H1 (cell line): ENCODE results near the gene COL4A2. TPM values are rescaled to one million over a fixed set of nuclear protein-coding genes. Genes with fewer than 3 reads are reported as not detected.

Source experiments
- CTCF ChIA-PET: fragments of 300-600 bp; sonication (Branson Sonifier 250); formaldehyde crosslinking; loops from one replicate; lab custom pipeline; 2021; ENCODE audit not compliant: partially characterized antibody; lab: Charles Lee
- POLR2A ChIA-PET: fragments of 300-600 bp; sonication (Branson Sonifier 250); formaldehyde crosslinking; loops from one replicate; lab custom pipeline; 2021; ENCODE audit warnings: inconsistent platforms; ENCODE audit not compliant: partially characterized antibody; lab: Charles Lee
- DNase-seq, 2 experiments: peaks; one replicate each; pipeline versions ENCODE4 v3.0.0 to v3.0.0-alpha.2; 2010 to 2022; ENCODE audit warnings: low spot score in 2 of 2, low read depth in 1 of 2, mixed read lengths in 1 of 2
- FAIRE-seq: peaks from 2 replicates; lab custom pipeline; 2011; peaks lifted over from hg19 to GRCh38; lab: Jason Lieb, UNC
- H2AFZ ChIP-seq: 2 replicates; pipeline ENCODE4 v1.8.1; 2012; ENCODE audit warnings: low read length, inconsistent platforms
- H2AK5ac ChIP-seq: 2 replicates; pipeline ENCODE4 v1.6.1; 2013; ENCODE audit warnings: low read depth, low read length
- H2BK120ac ChIP-seq: replicated peaks from 2 replicates; pipeline ENCODE3; 2013; ENCODE audit warnings: low read depth, low read length, inconsistent platforms
- H2BK12ac ChIP-seq: 2 replicates; pipeline ENCODE4 v1.6.1; 2013; ENCODE audit warnings: low read depth, low read length
- H2BK15ac ChIP-seq: 2 replicates; pipeline ENCODE4 v1.6.1; 2013; ENCODE audit warnings: low read length
- H2BK20ac ChIP-seq: 2 replicates; pipeline ENCODE4 v1.6.1; 2013; ENCODE audit warnings: low read length
- H2BK5ac ChIP-seq: 2 replicates; pipeline ENCODE4 v1.6.1; 2013; ENCODE audit warnings: low read depth, low read length
- H3K14ac ChIP-seq: 2 replicates; pipeline ENCODE4 v1.6.1; 2013; ENCODE audit warnings: inconsistent platforms; ENCODE audit not compliant: insufficient read length
- H3K18ac ChIP-seq: 2 replicates; pipeline ENCODE4 v1.6.1; 2013; ENCODE audit warnings: low read length; ENCODE audit errors: extremely low read depth
- H3K23ac ChIP-seq: 2 replicates; pipeline ENCODE4 v1.6.1; 2013; ENCODE audit warnings: inconsistent platforms; ENCODE audit not compliant: insufficient read length
- H3K23me2 ChIP-seq: 2 replicates; pipeline ENCODE4 v1.6.1; 2013; ENCODE audit warnings: low read depth, low read length
- H3K27ac ChIP-seq: 2 replicates; pipeline ENCODE4 v1.6.1; 2011; ENCODE audit warnings: low read depth, low read length, inconsistent platforms
- H3K27me3 ChIP-seq, 4 experiments: replicated peaks in 1 of 4; 1 replicate in 1 of 4; 2 replicates in 3 of 4; pipeline versions ENCODE4 v1.6.1 to v1.8.1; 2011 to 2013; ENCODE audit warnings: low read length in 3 of 4, mild to moderate bottlenecking in 3 of 4, inconsistent platforms in 2 of 4, mixed read lengths in 2 of 4, moderate library complexity in 1 of 4; ENCODE audit not compliant: control insufficient read depth in 3 of 4, insufficient read depth in 3 of 4; ENCODE audit errors: extremely low read depth in 1 of 4
- H3K36me3 ChIP-seq, 4 experiments: 2 replicates each; pipeline versions ENCODE4 v1.6.1 to v1.8.1; 2011 to 2013; ENCODE audit warnings: mild to moderate bottlenecking in 4 of 4, low read length in 3 of 4, moderate library complexity in 2 of 4, control low read depth in 1 of 4, inconsistent platforms in 1 of 4; ENCODE audit not compliant: insufficient read depth in 4 of 4, control insufficient read depth in 2 of 4
- H3K4ac ChIP-seq: replicated peaks from 2 replicates; pipeline ENCODE3; 2013; ENCODE audit warnings: low read length, low read depth, mixed read lengths, inconsistent platforms; ENCODE audit not compliant: insufficient read length
- H3K4me1 ChIP-seq, 4 experiments: replicated peaks in 1 of 4; 1 replicate in 1 of 4; 2 replicates in 3 of 4; pipeline versions ENCODE4 v1.6.1 to v1.8.1; 2011 to 2013; ENCODE audit warnings: low read length in 3 of 4, inconsistent platforms in 2 of 4, mixed read lengths in 1 of 4; ENCODE audit not compliant: insufficient read depth in 4 of 4, control insufficient read depth in 3 of 4
- H3K4me2 ChIP-seq, 2 experiments: 2 replicates each; pipeline versions ENCODE4 v1.6.1 to v1.8.1; 2011 to 2013; ENCODE audit warnings: low read depth in 2 of 2, low read length in 2 of 2, control low read depth in 1 of 2, inconsistent platforms in 1 of 2, mild to moderate bottlenecking in 1 of 2; ENCODE audit not compliant: insufficient read depth in 1 of 2
- H3K4me3 ChIP-seq, 4 experiments: fragments of 200-600, 300-600 bp in 1 of 4; sonication (generic), shearing (Covaris generic), sonication (Bioruptor Twin) in 1 of 4; 2 replicates each; pipeline versions ENCODE4 v1.5.1 to v1.8.1; 2011 to 2016; ENCODE audit warnings: low read length in 4 of 4, low read depth in 3 of 4, control low read depth in 2 of 4, inconsistent platforms in 2 of 4, mild to moderate bottlenecking in 2 of 4, mixed read lengths in 1 of 4, moderate library complexity in 1 of 4; ENCODE audit not compliant: insufficient read depth in 2 of 4; ENCODE audit errors: extremely low read depth in 1 of 4
- H3K56ac ChIP-seq: replicated peaks from 2 replicates; pipeline ENCODE3; 2013; ENCODE audit warnings: low read depth, mild to moderate bottlenecking, mixed read lengths, low read length, inconsistent platforms; ENCODE audit not compliant: insufficient read length
- H3K79me1 ChIP-seq: 2 replicates; pipeline ENCODE4 v1.6.1; 2013; ENCODE audit warnings: low read depth, low read length, control low read depth
- H3K79me2 ChIP-seq, 2 experiments: 2 replicates each; pipeline versions ENCODE4 v1.6.1 to v1.8.1; 2012 to 2013; ENCODE audit warnings: low read length in 2 of 2, mild to moderate bottlenecking in 2 of 2, inconsistent platforms in 1 of 2; ENCODE audit not compliant: insufficient read depth in 2 of 2, control insufficient read depth in 1 of 2
- H3K9ac ChIP-seq, 4 experiments: replicated peaks in 1 of 4; 1 replicate in 1 of 4; 2 replicates in 3 of 4; pipeline versions ENCODE4 v1.6.1 to v1.8.1; 2011 to 2013; ENCODE audit warnings: low read depth in 3 of 4, low read length in 3 of 4, control low read depth in 2 of 4, mild to moderate bottlenecking in 2 of 4, moderate library complexity in 2 of 4, inconsistent platforms in 1 of 4; ENCODE audit errors: extremely low read depth in 1 of 4
- H3K9me3 ChIP-seq, 2 experiments: 2 replicates each; pipeline versions ENCODE4 v1.6.1 to v1.8.1; 2012 to 2013; ENCODE audit warnings: mild to moderate bottlenecking in 2 of 2, moderate library complexity in 2 of 2, control low read depth in 1 of 2, inconsistent platforms in 1 of 2, low read depth in 1 of 2, low read length in 1 of 2, mixed read lengths in 1 of 2; ENCODE audit not compliant: insufficient read depth in 2 of 2
- H4K20me1 ChIP-seq, 2 experiments: replicated peaks in 1 of 2; 2 replicates each; pipeline versions ENCODE3 to v1.8.1; 2011 to 2013; ENCODE audit warnings: inconsistent platforms in 2 of 2, low read length in 2 of 2, mild to moderate bottlenecking in 1 of 2; ENCODE audit not compliant: insufficient read depth in 2 of 2, control insufficient read depth in 1 of 2
- H4K5ac ChIP-seq: 2 replicates; pipeline ENCODE4 v1.6.1; 2013; ENCODE audit warnings: low read length, low read depth, mixed read lengths, inconsistent platforms; ENCODE audit not compliant: insufficient read length
- H4K8ac ChIP-seq: 2 replicates; pipeline ENCODE4 v1.8.0; 2013; ENCODE audit warnings: mild to moderate bottlenecking, moderate library complexity, low read length, inconsistent platforms; ENCODE audit not compliant: insufficient read depth; ENCODE audit errors: extremely low read depth
- H4K91ac ChIP-seq: replicated peaks from 2 replicates; pipeline ENCODE3; 2013; ENCODE audit warnings: low read length, mixed read lengths, inconsistent platforms; ENCODE audit not compliant: insufficient read length
- BRCA1 ChIP-seq: IDR thresholded peaks from 2 replicates; pipeline ENCODE4 v1.6.1; 2012; ENCODE audit warnings: low read depth, low read length, improper control_type of control experiment
- CBX8 ChIP-seq: fragments of 300-800, 300-1000 bp; sonication (generic); IDR thresholded peaks from 2 replicates; pipeline ENCODE4 v1.7.1; 2016; ENCODE audit warnings: low read depth, low read length, borderline replicate concordance
- EZH2 ChIP-seq: fragments of 200-600 bp; sonication (generic); IDR thresholded peaks from 2 replicates; pipeline ENCODE4 v1.7.1; 2012; ENCODE audit warnings: low read depth, mild to moderate bottlenecking, moderate library complexity, low read length, inconsistent platforms; ENCODE audit not compliant: severe bottlenecking
- JUN ChIP-seq: IDR thresholded peaks from 2 replicates; pipeline ENCODE4 v1.6.1; 2011; ENCODE audit warnings: low read depth, mild to moderate bottlenecking, improper control_type of control experiment, low read length
- RAD21 ChIP-seq, 2 experiments: IDR thresholded peaks in 1 of 2; conservative IDR thresholded peaks in 1 of 2; 2 replicates each; pipeline ENCODE4 v1.6.1; 2011; ENCODE audit warnings: low read depth in 2 of 2, low read length in 2 of 2, improper control_type of control experiment in 1 of 2, inconsistent platforms in 1 of 2, mild to moderate bottlenecking in 1 of 2, moderate library complexity in 1 of 2
- SIN3A ChIP-seq, 2 experiments: IDR thresholded peaks in 1 of 2; conservative IDR thresholded peaks in 1 of 2; 2 replicates each; pipeline ENCODE4 v1.6.1; 2011 to 2012; ENCODE audit warnings: low read length in 2 of 2, improper control_type of control experiment in 1 of 2, low read depth in 1 of 2, mild to moderate bottlenecking in 1 of 2
- SIX5 ChIP-seq: IDR thresholded peaks from 2 replicates; pipeline ENCODE4 v1.6.1; 2011; ENCODE audit warnings: mild to moderate bottlenecking, low read depth, low read length
- SP2 ChIP-seq: IDR thresholded peaks from 2 replicates; pipeline ENCODE4 v1.6.1; 2012; ENCODE audit warnings: mild to moderate bottlenecking, low read length, inconsistent platforms
- TEAD4 ChIP-seq: IDR thresholded peaks from 2 replicates; pipeline ENCODE4 v1.6.1; 2012; ENCODE audit warnings: low read depth, low read length, inconsistent platforms, mixed read lengths
- YY1 ChIP-seq: IDR thresholded peaks from 2 replicates; pipeline ENCODE4 v1.6.1; 2011; ENCODE audit warnings: low read depth, mild to moderate bottlenecking, low read length
- WGBS, 2 experiments: shearing (Covaris generic) in 1 of 2; methylation state at CpG; one replicate each; pipeline versions ENCODE4 v1.1.6 to v1.1.7; 2013 to 2015; ENCODE audit warnings: low lambda C conversion rate in 2 of 2, mixed read lengths in 2 of 2, inconsistent platforms in 1 of 2, low coverage in 1 of 2, missing lambda C conversion rate in 1 of 2; ENCODE audit not compliant: insufficient replicate concordance in 2 of 2, insufficient coverage in 1 of 2, insufficient read length in 1 of 2; ENCODE audit errors: extremely low coverage in 1 of 2, missing lambda C conversion rate in 1 of 2; 5-methylcytosine and 5-hydroxymethylcytosine counted together
- polyA plus RNA-seq, 7 experiments: library from polyadenylated mRNA; depleted of rRNA in 3 of 7; stranded (reverse) in 5 of 7; unstranded in 2 of 7; fragments of >200 nt in 5 of 7; fragments of 200-250 nt in 2 of 7; gene quantifications; 1 replicate in 5 of 7; 2 replicates in 1 of 7; 4 replicates in 1 of 7; pipeline versions ENCODE4 v1.2.1 to v1.2.3, GENCODE V29; 2011 to 2013; ENCODE audit warnings: missing spikeins in 2 of 7, mixed read lengths in 2 of 7
- total RNA-seq: library from RNA; stranded (reverse); fragmentation: NEBNext Ultra II Directional; extraction: Animal tissue kit (Norgen Biotek cat#: 25700); gene quantifications from 2 replicates; pipeline ENCODE4 v1.2.1, GENCODE V29; 2021
- TF ChIP-seq, protein P1 (sequence below): IDR thresholded peaks from 2 replicates; pipeline ENCODE4 v1.6.1; 2012; ENCODE audit warnings: low read length, inconsistent platforms

COL4A2 gene
- total and polyA plus RNA-seq, 2 of the 8 experiments (the other 6 are each of a cell fraction or from before 2014, with no cell fraction given) = 80.4 to 87.3 TPM

DNA sequence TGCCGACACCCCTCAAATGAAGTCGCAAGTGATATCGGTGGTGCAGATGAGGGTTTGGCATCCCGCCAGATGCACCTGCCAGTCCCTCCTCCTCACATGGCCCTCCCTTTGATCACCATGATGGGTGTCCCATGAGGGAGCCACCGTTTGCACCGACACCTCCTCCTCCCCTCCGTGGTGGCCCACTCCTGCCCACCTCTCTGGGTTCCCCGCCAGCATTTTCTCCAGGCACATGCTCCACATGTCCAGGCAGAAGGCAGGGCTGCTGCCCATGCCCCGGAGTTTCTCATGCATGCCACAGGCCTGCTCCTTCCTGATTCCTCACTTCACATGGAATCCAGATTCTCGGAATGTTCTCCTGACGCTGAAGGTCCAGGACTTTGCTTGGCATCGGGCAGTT is 49.3 kb downstream of the COL4A2 start:
- H4K5ac ChIP-seq = no peak overlapping the region
- H3K9me3 ChIP-seq = no peaks in the 10 kb centered on the region
- no peak overlapping the region for H3K4me2 ChIP-seq
- H4K20me1 ChIP-seq = peaks cover 6% of the 10 kb centered on the region in 2 experiments
- H4K91ac ChIP-seq = peak overlapping the region; percentile 40
- peaks cover 0 to 4% (median 1%) of the 10 kb centered on the region in 4 experiments; a peak in 3 of 8 replicates for H3K36me3 ChIP-seq
- 0 out of 2 replicates have a peak overlapping the region, but pooled peaks have one; percentile 51 for H2BK12ac ChIP-seq
- FAIRE-seq (no peak), DNase-seq (no peak)
- no peak overlapping the region for H2BK20ac ChIP-seq
- H3K9ac ChIP-seq = no peak overlapping the region
- no peak overlapping the region for H2AFZ ChIP-seq
- no peak overlapping the region for H3K18ac ChIP-seq
- H3K4ac ChIP-seq = no peak overlapping the region
- H3K23ac ChIP-seq = no peak overlapping the region
- H2AK5ac ChIP-seq = no peak overlapping the region
- WGBS, 2 experiments = 82% methylated on average over 11 of the region's 12 CpGs; no CpG with 5 or more reads in 1 of the 2 experiments
- peaks cover 0 to 10% of the 10 kb centered on the region in 2 experiments; a peak in 1 of 4 replicates for H3K79me2 ChIP-seq
- no peaks in the 10 kb centered on the region for H3K23me2 ChIP-seq
- no peak overlapping the region for H3K4me3 ChIP-seq
- H2BK15ac ChIP-seq = no peak overlapping the region
- POLR2A ChIA-PET = interaction anchor here (1.3 to 2.6 kb wide), 2 partner anchors 49 to 91 kb away, joined by 4 to 7 read pairs; partner anchors contain the start of genes COL4A1 and COL4A2
- no peak overlapping the region for H4K8ac ChIP-seq
- no peak overlapping the region for H3K14ac ChIP-seq
- no peak overlapping the region for H2BK120ac ChIP-seq
- no peak overlapping the region for H3K56ac ChIP-seq
- H3K27ac ChIP-seq = no peak overlapping the region
- peak overlapping the region; percentile 36; the same call in 1 of the 2 replicates for H2BK5ac ChIP-seq
- CTCF ChIA-PET = interaction anchor here (1.2 to 2.6 kb wide), 3 partner anchors 12 to 55 kb away, joined by 3 to 11 read pairs (median 3); no protein-coding TSS in a partner anchor
- peaks cover 12% of the 10 kb centered on the region for H3K79me1 ChIP-seq
- no peaks in the 10 kb centered on the region for H3K27me3 ChIP-seq
- H3K4me1 ChIP-seq = peaks cover 3 to 17% (median 10%) of the 10 kb centered on the region in 4 experiments; a peak in 6 of 7 replicates
- TF ChIP-seq, protein P1, sequence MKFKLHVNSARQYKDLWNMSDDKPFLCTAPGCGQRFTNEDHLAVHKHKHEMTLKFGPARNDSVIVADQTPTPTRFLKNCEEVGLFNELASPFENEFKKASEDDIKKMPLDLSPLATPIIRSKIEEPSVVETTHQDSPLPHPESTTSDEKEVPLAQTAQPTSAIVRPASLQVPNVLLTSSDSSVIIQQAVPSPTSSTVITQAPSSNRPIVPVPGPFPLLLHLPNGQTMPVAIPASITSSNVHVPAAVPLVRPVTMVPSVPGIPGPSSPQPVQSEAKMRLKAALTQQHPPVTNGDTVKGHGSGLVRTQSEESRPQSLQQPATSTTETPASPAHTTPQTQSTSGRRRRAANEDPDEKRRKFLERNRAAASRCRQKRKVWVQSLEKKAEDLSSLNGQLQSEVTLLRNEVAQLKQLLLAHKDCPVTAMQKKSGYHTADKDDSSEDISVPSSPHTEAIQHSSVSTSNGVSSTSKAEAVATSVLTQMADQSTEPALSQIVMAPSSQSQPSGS = no peak
- TF ChIP-seq TEAD4 (no peak), RAD21 (IDR thresholded peaks at IDR 0.05 in 1 of 2, conservative IDR thresholded peaks at IDR 0.05 in 1 of 2; ENCODE audit: low read depth in 2 of 2, low read length in 2 of 2) (no peak), CBX8 (no peak), YY1 (no peak), BRCA1 (no peak), EZH2 (no peak), JUN (no peak), SIX5 (no peak), SP2 (no peak), SIN3A (conservative IDR thresholded peaks at IDR 0.05 in 1 of 2, IDR thresholded peaks at IDR 0.05 in 1 of 2; ENCODE audit: low read depth in 1 of 2, low read length in 2 of 2) (no peak)
